ENCODE data around the gene RHOXF2B.
"Not testable (repeated sequence)": the region's sequence is repeated elsewhere in the genome, so short reads cannot be mapped to it uniquely, and the experiment has no call there.

RHOXF2B gene

GRCh38 chrX:120077590-120077989, at the start of gene RHOXF2B:
TSS of gene RHOXF2B (minus strand) at chrX:120077690. CDS start at chrX:120077552, 138 bp downstream.
- DNase-seq (ENCODE audit: low read depth in 2 of 2, low spot score in 1 of 2) = not testable (repeated sequence)

- DNase-seq (ENCODE audit: low read depth in 2 of 2, low spot score in 1 of 2) = no peak
Measured at GRCh38 chrX:120125444-120125843, 48.0 kb upstream of the RHOXF2B start.

GRCh38 chrX:120120223-120120622, 42.7 kb upstream of the RHOXF2B start:
- no peak for DNase-seq (ENCODE audit: low read depth in 2 of 2, low spot score in 1 of 2)

- no peak for DNase-seq (ENCODE audit: low read depth in 2 of 2, low spot score in 1 of 2)
Measured at GRCh38 chrX:120115438-120115963, 38.0 kb upstream of the RHOXF2B start, which contains the start of gene RHOXF1. TSS of gene RHOXF1 (minus strand) at chrX:120115913. CDS start at chrX:120115862, 51 bp downstream.

GRCh38 chrX:120111611-120112010, 34.1 kb upstream of the RHOXF2B start:
- no peak for DNase-seq (ENCODE audit: low read depth in 2 of 2, low spot score in 1 of 2)

GRCh38 chrX:120109378-120109777, 31.9 kb upstream of the RHOXF2B start:
- DNase-seq (ENCODE audit: low read depth in 2 of 2, low spot score in 1 of 2) = no peak

- not testable (repeated sequence) for DNase-seq (ENCODE audit: low read depth in 2 of 2, low spot score in 1 of 2)
Measured at GRCh38 chrX:120104707-120105106, 27.2 kb upstream of the RHOXF2B start.

GRCh38 chrX:120101057-120101456, 23.6 kb upstream of the RHOXF2B start:
- DNase-seq (ENCODE audit: low read depth in 2 of 2, low spot score in 1 of 2) = not testable (repeated sequence)

GRCh38 chrX:120090208-120090607, 12.7 kb upstream of the RHOXF2B start:
- DNase-seq (ENCODE audit: low read depth in 2 of 2, low spot score in 1 of 2) = no peak

- no peak for DNase-seq (ENCODE audit: low read depth in 2 of 2, low spot score in 1 of 2)
Measured at GRCh38 chrX:120087289-120088017, 10.0 kb upstream of the RHOXF2B start.

- DNase-seq (ENCODE audit: low read depth in 2 of 2, low spot score in 1 of 2) = not testable (repeated sequence)
Measured at GRCh38 chrX:120085553-120086185, 8.2 kb upstream of the RHOXF2B start.

- DNase-seq (ENCODE audit: low read depth in 2 of 2, low spot score in 1 of 2) = not testable (repeated sequence)
Measured at GRCh38 chrX:120066169-120066568, 11.3 kb downstream of the RHOXF2B start.

GRCh38 chrX:120042712-120043111, 34.8 kb downstream of the RHOXF2B start:
- DNase-seq (ENCODE audit: low read depth in 2 of 2, low spot score in 1 of 2) = not testable (repeated sequence)

GRCh38 chrX:120042247-120042646, 35.2 kb downstream of the RHOXF2B start:
- DNase-seq (ENCODE audit: low read depth in 2 of 2, low spot score in 1 of 2) = not testable (repeated sequence)

GRCh38 chrX:120040176-120040575, 37.3 kb downstream of the RHOXF2B start:
- not testable (repeated sequence) for DNase-seq (ENCODE audit: low read depth in 2 of 2, low spot score in 1 of 2)

- DNase-seq (ENCODE audit: low read depth in 2 of 2, low spot score in 1 of 2) = not testable (repeated sequence)
Measured at GRCh38 chrX:120039087-120039733, 38.3 kb downstream of the RHOXF2B start.

- DNase-seq (ENCODE audit: low read depth in 2 of 2, low spot score in 1 of 2) = no peak
Measured at GRCh38 chrX:120036704-120037103, 40.8 kb downstream of the RHOXF2B start.

GRCh38 chrX:120035522-120036309, 41.8 kb downstream of the RHOXF2B start:
- not testable (repeated sequence) for DNase-seq (ENCODE audit: low read depth in 2 of 2, low spot score in 1 of 2)

GRCh38 chrX:120029354-120029753, 48.1 kb downstream of the RHOXF2B start:
- DNase-seq (ENCODE audit: low read depth in 2 of 2, low spot score in 1 of 2) = no peak

GRCh38 chrX:120023259-120023658, 54.2 kb downstream of the RHOXF2B start:
- DNase-seq (ENCODE audit: low read depth in 2 of 2, low spot score in 1 of 2) = no peak

GRCh38 chrX:120022763-120023162, 54.7 kb downstream of the RHOXF2B start:
- no peak for DNase-seq (ENCODE audit: low read depth in 2 of 2, low spot score in 1 of 2)

All from stimulated activated CD8-positive, alpha-beta memory T cell treated with anti-CD3 and anti-CD28 coated beads, Interleukin-4, amount 100 ng/mL, for 4 hours (primary cell).